ENCODE results near the gene HBS1L. TPM values are rescaled to one million over a fixed set of nuclear protein-coding genes. Genes with fewer than 3 reads are reported as not detected.

HBS1L gene
- total RNA-seq, 1 experiment from 2014 or later, result 89.4 TPM

DNA sequence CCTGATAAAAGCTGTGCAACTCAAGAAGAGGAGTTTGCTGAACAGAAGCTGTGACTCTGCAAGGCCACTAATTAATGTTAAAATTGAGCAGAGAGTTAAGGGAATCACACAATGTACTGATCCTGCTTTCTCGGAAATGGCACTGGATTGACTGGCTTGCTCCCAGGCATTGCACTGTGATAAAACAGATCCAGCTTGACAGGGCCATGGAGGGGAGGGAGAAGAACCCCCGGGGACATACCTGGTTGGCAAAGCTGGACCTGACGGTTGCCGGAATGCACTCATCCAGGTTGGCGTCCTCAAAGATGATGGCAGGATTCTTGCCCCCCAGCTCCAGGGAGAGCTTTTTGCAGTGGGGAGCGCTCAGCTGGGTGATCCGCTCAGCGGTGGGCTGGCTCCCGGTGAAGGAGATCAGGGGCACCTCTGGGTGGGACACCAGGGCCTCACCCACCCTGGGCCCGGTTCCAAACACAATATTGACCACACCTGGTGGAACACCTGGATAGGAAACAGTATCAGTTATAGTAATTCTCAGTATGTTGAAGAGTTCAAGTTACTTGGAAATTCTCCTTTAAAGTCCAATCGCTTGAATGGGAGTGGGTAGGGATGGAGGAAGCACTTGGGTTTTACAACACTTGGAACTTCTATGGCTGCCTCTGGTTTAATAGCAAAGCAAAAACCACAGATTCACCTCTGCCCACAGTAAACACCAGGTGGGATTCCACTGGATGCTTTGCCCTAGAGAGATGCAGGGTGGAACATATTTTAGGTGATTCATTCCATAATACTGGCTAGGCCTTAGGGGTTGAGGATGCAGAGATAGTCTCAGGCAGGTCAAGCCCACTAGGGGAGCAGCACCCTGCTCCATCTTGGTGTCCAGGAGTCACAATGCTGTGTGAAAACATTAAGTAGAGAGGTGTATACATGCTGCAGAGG is 121.8 kb downstream of the HBS1L start:
- no peak for DNase-seq (ENCODE audit: low read depth, low spot score)
- intact Hi-C loops (cut with micrococcal nuclease), result no loop called here
- Histone ChIP-seq H3K27me3 (ENCODE audit: insufficient read depth, low read length) (no peaks in the 10 kb centered on the region), H3K4me2 (ENCODE audit: low read length) (no peak overlapping the region), H3K4me1 (ENCODE audit: control insufficient read depth in 1 of 2, insufficient read depth in 2 of 2, low read length in 2 of 2) (no peaks in the 10 kb centered on the region), H3K9me3 (ENCODE audit: control insufficient read depth in 1 of 2, insufficient read depth in 1 of 2, low read depth in 1 of 2, low read length in 2 of 2) (no peaks in the 10 kb centered on the region), H3K79me2 (ENCODE audit: insufficient read depth, low read length) (no peaks in the 10 kb centered on the region), H4K20me1 (ENCODE audit: insufficient read depth) (no peaks in the 10 kb centered on the region), H3K27ac (ENCODE audit: low read depth, low read length) (no peak overlapping the region), H2AFZ (ENCODE audit: low read depth, low read length, poor library complexity, severe bottlenecking) (no peak overlapping the region), H3K9ac (ENCODE audit: low read length) (no peak overlapping the region), H3K36me3 (ENCODE audit: control insufficient read depth in 1 of 2, insufficient read depth in 2 of 2, low read length in 2 of 2) (no peaks in the 10 kb centered on the region), H3K4me3 (replicated peaks in 1 of 2; ENCODE audit: low read depth in 1 of 2, low read length in 2 of 2) (no peak overlapping the region), H3K9me2 (ENCODE audit: insufficient read depth) (no peaks in the 10 kb centered on the region)
- BruUV-seq (replicated peaks), result no TSS peak
- ATAC-seq, result no peak
- RAD21 ChIA-PET (ENCODE audit: low non-redundant PET in 1 of 2, low total read pairs in 2 of 2, uncharacterized antibody in 2 of 2, unreplicated experiment in 2 of 2), result no interaction called here
- CTCF ChIA-PET, result interaction anchor here (1.4 kb wide), 1 partner anchor 8 kb away, joined by 5 read pairs; no protein-coding TSS in a partner anchor
- TF ChIP-seq SRF (IDR thresholded peaks at IDR 0.05; ENCODE audit: low read depth) (no peak), SP1 (IDR thresholded peaks at IDR 0.05; ENCODE audit: low read depth) (no peak), YY1 (IDR thresholded peaks at IDR 0.05; ENCODE audit: extremely low read depth, insufficient replicate concordance, low read depth, low read length) (no peak), POLR2A (IDR thresholded peaks at IDR 0.05; ENCODE audit: borderline replicate concordance, extremely low read depth, insufficient read depth, insufficient read length) (no peak), CEBPB (IDR thresholded peaks at IDR 0.05; ENCODE audit: low read depth) (no peak), FOSL1 (IDR thresholded peaks at IDR 0.05; ENCODE audit: low read depth) (no peak), CBX3 (IDR thresholded peaks at IDR 0.05; ENCODE audit: low read depth) (no peak), RAD21 (IDR thresholded peaks at IDR 0.05; ENCODE audit: low read depth) (no peak), EZH2 (IDR thresholded peaks at IDR 0.05) (no peak), ZFX (IDR thresholded peaks at IDR 0.05) (no peak), ELF1 (IDR thresholded peaks at IDR 0.05; ENCODE audit: borderline replicate concordance, low read depth) (no peak), POLR2AphosphoS5 (IDR thresholded peaks at IDR 0.05; ENCODE audit: low read depth, low read length) (no peak)
- TF ChIP-seq, protein P1, sequence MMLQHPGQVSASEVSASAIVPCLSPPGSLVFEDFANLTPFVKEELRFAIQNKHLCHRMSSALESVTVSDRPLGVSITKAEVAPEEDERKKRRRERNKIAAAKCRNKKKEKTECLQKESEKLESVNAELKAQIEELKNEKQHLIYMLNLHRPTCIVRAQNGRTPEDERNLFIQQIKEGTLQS (IDR thresholded peaks at IDR 0.05), result no peak
- TF ChIP-seq, protein P2, sequence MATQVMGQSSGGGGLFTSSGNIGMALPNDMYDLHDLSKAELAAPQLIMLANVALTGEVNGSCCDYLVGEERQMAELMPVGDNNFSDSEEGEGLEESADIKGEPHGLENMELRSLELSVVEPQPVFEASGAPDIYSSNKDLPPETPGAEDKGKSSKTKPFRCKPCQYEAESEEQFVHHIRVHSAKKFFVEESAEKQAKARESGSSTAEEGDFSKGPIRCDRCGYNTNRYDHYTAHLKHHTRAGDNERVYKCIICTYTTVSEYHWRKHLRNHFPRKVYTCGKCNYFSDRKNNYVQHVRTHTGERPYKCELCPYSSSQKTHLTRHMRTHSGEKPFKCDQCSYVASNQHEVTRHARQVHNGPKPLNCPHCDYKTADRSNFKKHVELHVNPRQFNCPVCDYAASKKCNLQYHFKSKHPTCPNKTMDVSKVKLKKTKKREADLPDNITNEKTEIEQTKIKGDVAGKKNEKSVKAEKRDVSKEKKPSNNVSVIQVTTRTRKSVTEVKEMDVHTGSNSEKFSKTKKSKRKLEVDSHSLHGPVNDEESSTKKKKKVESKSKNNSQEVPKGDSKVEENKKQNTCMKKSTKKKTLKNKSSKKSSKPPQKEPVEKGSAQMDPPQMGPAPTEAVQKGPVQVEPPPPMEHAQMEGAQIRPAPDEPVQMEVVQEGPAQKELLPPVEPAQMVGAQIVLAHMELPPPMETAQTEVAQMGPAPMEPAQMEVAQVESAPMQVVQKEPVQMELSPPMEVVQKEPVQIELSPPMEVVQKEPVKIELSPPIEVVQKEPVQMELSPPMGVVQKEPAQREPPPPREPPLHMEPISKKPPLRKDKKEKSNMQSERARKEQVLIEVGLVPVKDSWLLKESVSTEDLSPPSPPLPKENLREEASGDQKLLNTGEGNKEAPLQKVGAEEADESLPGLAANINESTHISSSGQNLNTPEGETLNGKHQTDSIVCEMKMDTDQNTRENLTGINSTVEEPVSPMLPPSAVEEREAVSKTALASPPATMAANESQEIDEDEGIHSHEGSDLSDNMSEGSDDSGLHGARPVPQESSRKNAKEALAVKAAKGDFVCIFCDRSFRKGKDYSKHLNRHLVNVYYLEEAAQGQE (IDR thresholded peaks at IDR 0.05; ENCODE audit: low read depth), result no peak
- POLR2A ChIA-PET, result no interaction called here
